SU-DHL-6 (cell line): ENCODE results near the gene EOMES.

Experiments used
- H2AFZ ChIP-seq: fragments of 200-600 bp; sonication (generic); 2 replicates; pipeline ENCODE4 v1.6.1; 2014; ENCODE audit warnings: low read depth, mild to moderate bottlenecking, moderate library complexity, mixed read lengths, antibody characterized with exemption, low read length; ENCODE audit not compliant: severe bottlenecking
- H3F3A ChIP-seq: fragments of 200-600 bp; shearing (Covaris generic); 2 replicates; pipeline ENCODE4 v1.6.0; 2016; ENCODE audit warnings: antibody characterized with exemption, mild to moderate bottlenecking; ENCODE audit not compliant: insufficient read depth
- H3K27ac ChIP-seq: fragments of 200-600 bp; sonication (generic); 2 replicates; pipeline ENCODE4 v1.5.1; 2016; ENCODE audit warnings: low read depth, mild to moderate bottlenecking, low read length, moderate library complexity, mixed read lengths
- H3K27me3 ChIP-seq: fragments of 200-600 bp; sonication (generic), shearing (Covaris generic); 2 replicates; pipeline ENCODE4 v1.6.0; 2014; ENCODE audit warnings: mild to moderate bottlenecking, low read length
- H3K36me3 ChIP-seq: fragments of 200-600 bp; sonication (generic); 2 replicates; pipeline ENCODE4 v1.6.1; 2014; ENCODE audit warnings: mild to moderate bottlenecking, low read length, mixed read lengths
- H3K4me2 ChIP-seq: fragments of 300-600, 200-600 bp; shearing (Covaris generic), sonication (generic); 2 replicates; pipeline ENCODE4 v1.6.0; 2014; ENCODE audit warnings: low read length, low read depth, mild to moderate bottlenecking; ENCODE audit not compliant: poor library complexity, severe bottlenecking
- H3K4me3 ChIP-seq: fragments of 200-600 bp; sonication (generic); 2 replicates; pipeline ENCODE4 v1.5.1; 2014; ENCODE audit warnings: antibody characterized with exemption, low read length, mild to moderate bottlenecking, mixed read lengths; ENCODE audit not compliant: insufficient read depth, poor library complexity, severe bottlenecking
- H3K79me2 ChIP-seq: fragments of 200-600 bp; sonication (generic); 2 replicates; pipeline ENCODE4 v1.6.1; 2014; ENCODE audit warnings: mild to moderate bottlenecking, low read length, moderate library complexity; ENCODE audit not compliant: insufficient read depth
- H3K9ac ChIP-seq: fragments of 200-600 bp; sonication (generic); 2 replicates; pipeline ENCODE4 v1.7.0; 2014; ENCODE audit warnings: mild to moderate bottlenecking, low read length
- H3K9me2 ChIP-seq: fragments of 200-600 bp; sonication (generic); replicated peaks from 2 replicates; pipeline ENCODE4 v1.6.1; 2014; ENCODE audit warnings: low read length; ENCODE audit not compliant: insufficient read depth
- H3K9me3 ChIP-seq: fragments of 200-600 bp; sonication (generic); 2 replicates; pipeline ENCODE4 v1.6.1; 2014; ENCODE audit warnings: low read length, mixed read lengths; ENCODE audit not compliant: insufficient read depth
- H4K20me1 ChIP-seq: fragments of 200-600 bp; sonication (generic); 2 replicates; pipeline ENCODE4 v1.6.1; 2014; ENCODE audit warnings: low read depth, mild to moderate bottlenecking, antibody characterized with exemption, low read length, moderate library complexity, mixed read lengths
- EZH2phosphoT487 ChIP-seq: fragments of 200-600 bp; sonication (generic), shearing (Covaris generic); conservative IDR thresholded peaks from 2 replicates; pipeline ENCODE4 v1.6.1; 2018; ENCODE audit warnings: mild to moderate bottlenecking, antibody characterized with exemption, low read length, moderate library complexity, mixed read lengths
- TF ChIP-seq, protein P1 (sequence below): fragments of 200-600 bp; sonication (generic); IDR thresholded peaks from one replicate; pipeline ENCODE4 v1.5.1; 2017; ENCODE audit warnings: antibody characterized with exemption, mild to moderate bottlenecking, low read length, moderate library complexity; ENCODE audit not compliant: insufficient read depth, poor library complexity, severe bottlenecking

The EOMES gene

DNA sequence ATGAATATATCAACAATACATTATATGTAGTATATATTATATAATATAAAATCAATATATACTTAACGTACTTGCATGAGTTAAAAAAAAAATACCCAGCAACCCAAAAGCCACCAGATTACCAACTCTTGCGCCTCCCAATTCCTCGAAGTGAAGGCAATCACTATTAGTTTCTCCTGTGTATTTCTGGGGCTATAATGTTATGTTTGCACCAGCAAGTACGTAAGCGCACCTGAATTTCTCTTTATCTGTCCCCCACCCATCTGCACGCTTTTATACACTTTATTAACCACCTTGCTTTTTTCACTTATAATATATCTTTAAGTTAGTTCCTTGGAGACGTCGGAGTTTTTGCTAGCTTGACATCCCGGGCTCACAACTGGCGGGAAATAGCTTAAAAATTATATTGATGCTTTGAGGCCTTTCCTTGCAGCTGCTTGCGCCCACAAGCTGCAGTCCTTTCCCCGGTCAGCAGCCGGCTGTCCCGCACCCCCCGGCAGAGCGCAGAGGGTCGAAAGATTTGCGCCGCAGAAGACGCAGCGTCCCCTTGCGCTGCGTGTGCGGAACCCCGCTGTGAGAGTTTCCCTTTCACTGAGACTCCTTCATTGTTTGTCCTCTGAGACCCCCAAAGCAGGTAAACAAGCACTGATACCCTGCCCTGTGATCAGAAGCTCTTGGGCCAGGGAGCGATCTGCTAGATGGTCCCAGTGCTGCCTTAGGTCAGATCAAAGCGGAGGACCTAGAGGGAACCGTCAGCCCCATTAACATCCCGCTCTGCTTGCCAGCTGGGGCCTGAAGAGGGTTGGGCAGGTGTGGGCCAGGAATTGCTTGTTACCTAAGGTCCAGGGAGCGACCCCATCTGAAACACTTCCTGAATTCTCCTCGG, 8.9 kb upstream of the EOMES start:
- Histone ChIP-seq H3K9me3 (no peaks in the 10 kb centered on the region), H3K27ac (no peak overlapping the region), H3K9ac (no peak overlapping the region), H3K27me3 (no peaks in the 10 kb centered on the region), H4K20me1 (0 out of 2 replicates have a peak, but pooled peaks cover 2% of the 10 kb centered on the region), H2AFZ (no peak overlapping the region), H3K79me2 (no peaks in the 10 kb centered on the region), H3K4me3 (no peak overlapping the region), H3K4me2 (no peak overlapping the region), H3K36me3 (no peaks in the 10 kb centered on the region), H3F3A (no peaks in the 10 kb centered on the region), H3K9me2 (no peaks in the 10 kb centered on the region)
- TF ChIP-seq, protein P1, sequence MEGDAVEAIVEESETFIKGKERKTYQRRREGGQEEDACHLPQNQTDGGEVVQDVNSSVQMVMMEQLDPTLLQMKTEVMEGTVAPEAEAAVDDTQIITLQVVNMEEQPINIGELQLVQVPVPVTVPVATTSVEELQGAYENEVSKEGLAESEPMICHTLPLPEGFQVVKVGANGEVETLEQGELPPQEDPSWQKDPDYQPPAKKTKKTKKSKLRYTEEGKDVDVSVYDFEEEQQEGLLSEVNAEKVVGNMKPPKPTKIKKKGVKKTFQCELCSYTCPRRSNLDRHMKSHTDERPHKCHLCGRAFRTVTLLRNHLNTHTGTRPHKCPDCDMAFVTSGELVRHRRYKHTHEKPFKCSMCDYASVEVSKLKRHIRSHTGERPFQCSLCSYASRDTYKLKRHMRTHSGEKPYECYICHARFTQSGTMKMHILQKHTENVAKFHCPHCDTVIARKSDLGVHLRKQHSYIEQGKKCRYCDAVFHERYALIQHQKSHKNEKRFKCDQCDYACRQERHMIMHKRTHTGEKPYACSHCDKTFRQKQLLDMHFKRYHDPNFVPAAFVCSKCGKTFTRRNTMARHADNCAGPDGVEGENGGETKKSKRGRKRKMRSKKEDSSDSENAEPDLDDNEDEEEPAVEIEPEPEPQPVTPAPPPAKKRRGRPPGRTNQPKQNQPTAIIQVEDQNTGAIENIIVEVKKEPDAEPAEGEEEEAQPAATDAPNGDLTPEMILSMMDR = no peak
- no peak for TF ChIP-seq EZH2phosphoT487

DNA sequence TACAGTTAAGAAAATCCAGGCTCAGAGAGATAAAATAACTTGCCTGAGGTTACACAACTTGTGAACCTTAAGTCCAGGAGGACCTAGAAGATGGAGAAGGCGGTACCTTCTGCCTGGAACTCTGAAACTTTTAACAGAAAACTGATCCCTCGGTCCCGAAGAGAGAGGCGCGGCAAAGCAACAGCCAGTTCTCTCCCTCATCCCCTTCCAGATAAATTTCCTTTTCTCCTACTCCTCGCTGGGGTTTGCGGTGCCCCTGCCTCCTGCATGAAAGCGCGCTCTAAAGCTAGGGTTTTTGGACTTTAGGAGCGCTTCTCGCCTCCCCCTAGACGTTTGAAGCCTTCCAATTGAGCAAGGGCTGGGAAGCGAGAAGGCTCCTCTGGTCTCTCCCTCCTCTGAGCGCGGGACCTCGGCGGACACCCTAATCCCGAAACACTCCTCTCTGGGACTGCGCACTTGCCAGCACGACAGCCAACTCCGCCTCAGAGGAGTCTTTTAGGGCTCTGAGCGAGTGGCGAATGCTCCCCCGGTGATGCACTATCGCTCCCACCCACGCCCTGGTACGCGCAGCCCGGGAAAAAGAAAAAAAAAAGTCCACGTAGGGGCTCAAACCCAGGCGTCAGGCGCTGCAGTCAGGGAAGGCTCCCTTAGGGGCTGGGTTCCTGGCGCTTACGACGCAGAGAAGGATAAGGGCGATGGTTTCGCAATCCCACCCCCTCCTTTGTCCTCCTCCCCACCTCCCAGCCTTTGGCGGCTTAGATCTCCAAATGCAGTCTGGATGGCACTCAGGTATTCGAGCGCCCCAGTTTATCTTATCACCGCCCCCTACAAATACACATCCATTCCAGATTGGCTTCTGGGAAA, 7.9 kb upstream of the EOMES start:
- Histone ChIP-seq H3K9me2 (no peaks in the 10 kb centered on the region), H4K20me1 (0 out of 2 replicates have a peak, but pooled peaks cover 2% of the 10 kb centered on the region), H3K27ac (no peak overlapping the region), H3K4me3 (no peak overlapping the region), H3F3A (no peaks in the 10 kb centered on the region), H3K4me2 (no peak overlapping the region), H3K36me3 (no peaks in the 10 kb centered on the region), H3K79me2 (no peaks in the 10 kb centered on the region), H2AFZ (no peak overlapping the region), H3K9ac (no peak overlapping the region), H3K9me3 (no peaks in the 10 kb centered on the region), H3K27me3 (no peaks in the 10 kb centered on the region)
- TF ChIP-seq, protein P1 = no peak
- no peak for TF ChIP-seq EZH2phosphoT487

GRCh38 chr3:27729325-27729724, 7.2 kb upstream of the EOMES start:
- TF ChIP-seq, protein P1 = no peak
- no peak for TF ChIP-seq EZH2phosphoT487

More at GRCh38 chr3:27729325-27729724, 7.2 kb upstream of the EOMES start:
- Histone ChIP-seq H3K9ac (no peak overlapping the region), H3K36me3 (no peaks in the 10 kb centered on the region), H3K27ac (no peak overlapping the region), H3K27me3 (no peaks in the 10 kb centered on the region), H2AFZ (no peak overlapping the region), H3K4me3 (no peak overlapping the region), H3K9me2 (no peaks in the 10 kb centered on the region), H3K4me2 (no peak overlapping the region), H3K9me3 (no peaks in the 10 kb centered on the region), H4K20me1 (0 out of 2 replicates have a peak, but pooled peaks cover 2% of the 10 kb centered on the region), H3K79me2 (no peaks in the 10 kb centered on the region), H3F3A (no peaks in the 10 kb centered on the region)
